ENCODE results near the gene SELPLG. TPM values are rescaled to one million over a fixed set of nuclear protein-coding genes. Genes with fewer than 3 reads are reported as not detected.
"Not testable (repeated sequence)": the region's sequence is repeated elsewhere in the genome, so short reads cannot be mapped to it uniquely, and the experiment has no call there.

SELPLG gene
- total RNA-seq, 1 donor from 2014 or later = not detected

DNA sequence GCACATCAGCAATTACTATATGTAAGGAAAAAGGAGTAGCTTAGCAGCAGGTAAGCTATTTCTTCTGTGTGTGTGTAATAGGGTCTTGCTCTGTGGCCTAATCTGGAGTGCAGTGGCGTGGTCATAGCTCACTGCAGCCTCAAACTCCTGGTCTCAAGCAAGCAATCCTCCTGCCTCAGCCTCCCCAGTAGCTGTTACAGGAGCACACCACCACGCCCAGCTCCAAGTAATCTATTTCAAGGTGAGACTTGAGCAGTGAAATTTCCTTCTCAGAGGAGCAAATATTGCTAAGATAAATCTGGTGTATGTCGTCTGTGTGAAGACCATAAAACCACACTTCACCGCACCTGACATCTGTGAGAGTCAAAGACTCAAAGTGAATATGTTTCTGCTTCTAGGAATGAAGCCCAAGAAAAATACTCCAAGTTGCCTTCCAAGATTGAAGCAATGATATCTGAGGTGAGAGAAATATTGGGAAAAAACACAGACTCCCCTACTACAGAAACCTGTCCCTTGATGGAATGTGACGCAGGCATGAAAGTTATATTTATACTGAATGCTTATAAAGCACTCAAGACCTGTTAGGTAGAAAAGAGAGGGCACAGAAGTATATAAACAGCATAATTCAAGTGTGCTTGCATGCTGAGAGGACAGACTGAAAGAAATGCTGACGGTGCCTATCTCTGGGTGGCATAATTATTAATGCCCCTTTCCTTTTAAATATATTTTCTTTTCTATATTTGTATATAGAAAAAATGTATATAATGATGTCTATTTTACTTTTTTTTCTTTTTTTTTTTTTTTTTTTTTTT, 2.5 kb upstream of the SELPLG start:
- Mint-ChIP-seq H3K4me3 (ENCODE audit: low read depth) (no peak overlapping the region), H3K27ac (no peak overlapping the region)

DNA sequence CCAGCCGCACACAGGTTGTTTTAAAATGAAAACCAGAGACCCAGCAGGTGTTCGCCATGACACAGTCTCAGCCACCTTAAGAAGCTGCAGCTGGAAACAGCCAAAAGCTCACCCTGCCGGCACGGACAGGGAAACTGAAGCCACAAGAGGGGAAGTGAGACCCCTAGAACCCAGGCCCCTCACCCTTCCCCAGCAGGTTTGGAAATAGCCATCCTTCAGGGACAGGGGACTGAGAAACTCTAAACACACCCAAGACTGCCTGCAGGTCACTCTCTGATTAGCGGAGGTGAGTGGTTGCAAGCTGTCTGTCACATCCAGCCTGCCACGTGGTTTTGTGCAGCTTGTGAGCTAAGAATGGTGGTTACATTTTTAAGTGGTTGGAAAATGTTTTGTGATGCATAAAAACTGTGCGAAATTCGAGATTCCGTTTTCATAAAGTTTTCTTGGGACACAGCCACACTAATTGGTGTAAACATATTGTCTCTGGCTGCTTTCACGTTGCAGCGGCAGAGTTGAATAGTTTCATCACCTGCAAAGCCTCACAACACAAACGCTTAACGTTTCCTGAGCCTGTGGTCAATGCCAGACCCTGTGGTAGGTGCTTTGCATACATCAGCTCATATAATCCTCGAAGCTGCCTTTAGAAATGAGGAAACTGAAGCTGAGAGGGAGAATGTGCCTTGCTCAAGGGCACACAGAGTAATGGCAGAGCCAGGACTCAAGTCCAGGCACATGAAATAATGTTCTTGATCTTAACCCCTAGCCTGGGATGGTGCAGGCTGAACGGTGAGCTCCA, 1.7 kb upstream of the SELPLG start:
- DNase-seq (ENCODE audit: low spot score, unreplicated experiment) = no peak
- Mint-ChIP-seq H3K4me3 (ENCODE audit: low read depth) (no peak overlapping the region), H3K4me1 (ENCODE audit: low read depth) (peaks cover 9% of the 10 kb centered on the region), H3K36me3 (ENCODE audit: insufficient read depth) (no peaks in the 10 kb centered on the region), H3K27ac (no peak overlapping the region), H3K27me3 (peaks cover 9% of the 10 kb centered on the region), H3K9me3 (ENCODE audit: low read depth) (no peaks in the 10 kb centered on the region)
- no peak for TF ChIP-seq CTCF (IDR thresholded peaks at IDR 0.05; ENCODE audit: unreplicated experiment)

More for the DNA sequence above, 2.5 kb upstream of the SELPLG start:
- Mint-ChIP-seq H3K36me3 (ENCODE audit: insufficient read depth) (no peaks in the 10 kb centered on the region), H3K4me1 (ENCODE audit: low read depth) (peaks cover 9% of the 10 kb centered on the region), H3K9me3 (ENCODE audit: low read depth) (no peaks in the 10 kb centered on the region), H3K27me3 (peaks cover 9% of the 10 kb centered on the region)
- no peak for DNase-seq (ENCODE audit: low spot score, unreplicated experiment)
- TF ChIP-seq CTCF (IDR thresholded peaks at IDR 0.05; ENCODE audit: unreplicated experiment) = no peak

GRCh38 chr12:108634341-108634751, 652 bp upstream of the SELPLG start:
- Mint-ChIP-seq H3K27me3 (peaks cover 9% of the 10 kb centered on the region), H3K4me3 (ENCODE audit: low read depth) (no peak overlapping the region), H3K36me3 (ENCODE audit: insufficient read depth) (no peaks in the 10 kb centered on the region), H3K4me1 (ENCODE audit: low read depth) (peaks cover 9% of the 10 kb centered on the region), H3K9me3 (ENCODE audit: low read depth) (no peaks in the 10 kb centered on the region), H3K27ac (no peak overlapping the region)
- TF ChIP-seq CTCF (IDR thresholded peaks at IDR 0.05; ENCODE audit: unreplicated experiment) = no peak
- no peak for DNase-seq (ENCODE audit: low spot score, unreplicated experiment)

- Mint-ChIP-seq H3K27me3 (peaks cover 9% of the 10 kb centered on the region), H3K4me1 (ENCODE audit: low read depth) (peaks cover 3% of the 10 kb centered on the region), H3K27ac (no peak overlapping the region), H3K4me3 (ENCODE audit: low read depth) (no peak overlapping the region), H3K36me3 (ENCODE audit: insufficient read depth) (no peaks in the 10 kb centered on the region), H3K9me3 (ENCODE audit: low read depth) (no peaks in the 10 kb centered on the region)
- TF ChIP-seq CTCF (IDR thresholded peaks at IDR 0.05; ENCODE audit: unreplicated experiment) = no peak
- no peak for DNase-seq (ENCODE audit: low spot score, unreplicated experiment)
Observed at GRCh38 chr12:108633081-108633533, 587 bp downstream of the SELPLG start.

- not testable (repeated sequence) for H3K4me3 Mint-ChIP-seq (ENCODE audit: low read depth); H3K9me3 Mint-ChIP-seq (ENCODE audit: low read depth); H3K4me1 Mint-ChIP-seq (ENCODE audit: low read depth); DNase-seq (ENCODE audit: low spot score, unreplicated experiment); H3K27ac Mint-ChIP-seq; H3K36me3 Mint-ChIP-seq (ENCODE audit: insufficient read depth); H3K27me3 Mint-ChIP-seq
Observed at GRCh38 chr12:108631261-108631660, 2.4 kb downstream of the SELPLG start.
